ENCODE data around the gene LRP5.

Gene LRP5

GRCh38 chr11:68312117-68312779 is at the start of gene LRP5:
LRP5 (plus strand) TSS chr11:68312591; CDS start chr11:68312715, 124 bp downstream.
- DNase-seq (ENCODE audit: low spot score), result no peak

DNA sequence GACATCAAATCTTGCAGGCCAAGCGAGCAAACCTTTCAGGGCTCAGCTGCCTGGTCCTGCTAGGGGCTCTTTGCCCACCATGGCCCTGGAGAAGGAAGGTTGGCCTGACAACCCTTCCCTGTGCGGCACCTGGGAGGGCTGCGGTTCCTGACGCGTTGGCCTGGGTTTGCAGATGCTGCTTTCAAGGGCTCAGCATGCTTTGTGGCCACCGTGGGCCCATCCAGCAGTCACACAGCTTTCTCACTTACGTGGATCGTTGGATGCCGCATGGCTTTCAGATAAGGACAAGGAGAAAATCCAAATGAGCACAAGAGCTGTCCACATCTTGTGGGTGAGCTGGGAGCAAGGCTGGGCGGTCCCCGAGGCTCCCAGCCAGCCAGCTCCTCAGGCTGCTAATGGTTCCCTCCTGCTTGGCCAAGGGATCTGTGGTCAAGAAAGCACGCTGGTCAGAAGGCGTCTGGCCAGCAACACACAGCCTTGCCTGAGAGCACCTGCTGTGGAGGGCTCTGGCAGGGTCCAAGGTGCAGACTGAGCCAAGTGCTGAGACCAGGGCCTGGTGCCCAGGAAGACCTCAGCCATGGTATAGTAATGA is 48.9 kb upstream of the LRP5 start:
- DNase-seq (ENCODE audit: low spot score), result no peak

- no peak for DNase-seq (ENCODE audit: low spot score)
These were observed 48.1 kb upstream of the LRP5 start for GRCh38 chr11:68264244-68264643.

GRCh38 chr11:68264741-68265540 is 47.5 kb upstream of the LRP5 start:
- DNase-seq (ENCODE audit: low spot score), result no peak

DNA sequence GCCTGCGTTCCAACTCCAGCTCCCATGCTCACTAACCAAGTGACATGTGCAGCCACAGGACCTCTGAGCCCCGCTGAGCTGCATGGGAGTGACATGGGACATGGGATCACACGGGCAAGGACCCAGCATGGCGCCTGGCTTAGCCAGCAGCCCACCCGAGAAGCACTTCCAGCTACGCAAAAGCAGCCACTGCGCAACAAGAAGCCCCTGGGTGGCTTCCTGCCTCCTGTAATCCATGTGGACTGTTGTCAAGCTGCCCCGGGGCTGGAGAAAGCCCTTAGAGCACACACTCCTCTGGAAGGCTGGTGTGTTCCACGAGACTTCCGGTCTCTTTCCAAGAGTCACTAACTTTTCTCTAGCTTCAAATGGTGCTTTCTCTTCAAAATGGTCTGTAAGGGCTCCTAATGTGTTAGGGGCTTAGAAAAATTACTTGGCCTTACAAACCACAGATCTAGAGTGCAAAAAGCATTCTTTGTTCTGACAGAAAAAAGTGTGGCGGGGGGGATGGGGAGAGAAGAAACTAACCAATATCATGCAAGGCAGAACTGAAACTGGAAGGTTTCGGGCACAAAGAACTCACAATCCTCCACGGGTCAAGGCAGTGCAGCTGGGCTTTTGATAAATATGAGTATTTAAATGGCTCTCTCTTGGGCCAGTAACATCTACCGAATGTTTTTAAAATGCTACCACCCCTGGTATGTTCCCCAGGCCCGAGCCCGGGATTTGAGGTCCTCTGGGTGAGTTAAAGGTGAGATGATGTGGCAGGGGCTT is 46.1 kb upstream of the LRP5 start:
- no peak for DNase-seq (ENCODE audit: low spot score)

- no peak for DNase-seq (ENCODE audit: low spot score)
These were observed 45.2 kb upstream of the LRP5 start for GRCh38 chr11:68266936-68267880.

GRCh38 chr11:68267881-68268240 is 44.5 kb upstream of the LRP5 start:
- no peak for DNase-seq (ENCODE audit: low spot score)

GRCh38 chr11:68269414-68270081 is 42.8 kb upstream of the LRP5 start:
- DNase-seq (ENCODE audit: low spot score), result no peak

DNA sequence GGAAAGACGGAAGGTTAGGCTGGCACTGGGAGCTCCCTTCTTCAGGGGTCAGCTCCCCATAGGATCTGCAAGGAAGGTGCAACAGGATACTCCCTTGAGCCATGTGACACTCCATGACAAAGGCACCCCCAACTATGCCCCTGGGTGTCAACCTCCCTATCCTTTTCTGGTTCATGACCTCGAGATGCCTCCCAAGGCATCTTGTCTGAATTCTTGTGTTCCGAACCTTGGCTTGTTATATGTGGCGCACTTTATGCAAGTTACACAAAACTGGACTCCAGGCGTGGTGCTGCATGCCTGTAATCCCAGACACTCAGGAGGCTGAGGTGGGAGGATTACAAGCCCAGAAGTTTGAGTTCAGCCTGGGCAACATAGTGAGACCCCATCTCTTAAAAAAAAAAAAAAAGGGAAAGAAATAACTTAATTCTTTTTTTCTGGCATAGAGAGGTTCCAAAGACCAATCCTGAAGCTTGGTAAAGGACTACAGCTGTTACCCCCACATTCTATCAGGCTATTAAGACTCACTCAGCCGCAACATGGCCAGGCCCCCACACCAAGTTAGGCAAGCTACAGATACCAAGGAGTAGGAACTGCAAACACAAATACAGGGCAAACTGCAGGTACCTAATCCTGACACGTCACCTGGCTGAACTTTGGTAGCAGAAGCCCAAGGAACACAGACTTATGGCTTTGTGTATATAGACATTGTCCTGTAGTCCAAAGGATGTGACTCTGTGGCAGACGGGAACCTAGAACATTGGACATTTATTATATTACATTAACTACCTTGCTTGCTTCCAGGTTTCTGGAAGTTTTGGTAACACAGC is 42.0 kb upstream of the LRP5 start:
- no peak for DNase-seq (ENCODE audit: low spot score)

DNA sequence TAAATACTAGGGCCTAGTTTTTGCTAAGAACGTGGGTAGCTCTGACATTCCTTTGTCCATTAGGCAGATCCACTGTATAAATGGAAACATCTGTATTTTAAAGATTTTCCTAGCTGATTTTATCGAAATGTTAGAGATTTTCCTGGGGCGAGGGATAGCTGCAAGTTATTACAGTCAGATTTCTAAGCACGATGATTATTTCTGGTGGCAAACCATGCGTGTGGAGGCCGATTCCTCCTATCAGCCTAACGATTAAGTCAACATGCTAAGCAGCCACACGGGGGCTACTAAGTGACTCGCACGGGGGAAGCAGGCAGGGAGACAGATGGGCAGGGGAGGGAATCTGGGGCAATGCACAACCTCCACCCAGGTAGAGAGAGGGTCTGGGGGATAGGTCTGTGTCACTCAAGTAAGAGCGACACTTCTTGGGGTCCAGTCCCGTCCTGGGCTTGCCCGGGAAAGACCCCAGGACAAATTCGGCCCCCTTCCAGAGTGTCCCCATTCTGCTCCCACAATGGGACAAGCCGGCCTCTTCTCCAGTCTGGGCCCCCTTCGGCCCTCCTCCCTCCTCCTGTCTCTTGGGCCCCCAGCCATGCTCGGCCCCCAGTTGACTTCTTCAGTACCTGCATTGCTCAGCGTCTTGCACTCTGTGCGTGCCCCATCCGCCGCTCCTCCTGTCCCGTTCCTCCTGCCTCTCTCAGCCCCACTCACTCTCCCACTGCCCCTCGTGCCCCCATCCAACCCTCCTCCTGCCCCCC is 41.2 kb upstream of the LRP5 start:
- peak; percentile 63 for DNase-seq (ENCODE audit: low spot score)

DNA sequence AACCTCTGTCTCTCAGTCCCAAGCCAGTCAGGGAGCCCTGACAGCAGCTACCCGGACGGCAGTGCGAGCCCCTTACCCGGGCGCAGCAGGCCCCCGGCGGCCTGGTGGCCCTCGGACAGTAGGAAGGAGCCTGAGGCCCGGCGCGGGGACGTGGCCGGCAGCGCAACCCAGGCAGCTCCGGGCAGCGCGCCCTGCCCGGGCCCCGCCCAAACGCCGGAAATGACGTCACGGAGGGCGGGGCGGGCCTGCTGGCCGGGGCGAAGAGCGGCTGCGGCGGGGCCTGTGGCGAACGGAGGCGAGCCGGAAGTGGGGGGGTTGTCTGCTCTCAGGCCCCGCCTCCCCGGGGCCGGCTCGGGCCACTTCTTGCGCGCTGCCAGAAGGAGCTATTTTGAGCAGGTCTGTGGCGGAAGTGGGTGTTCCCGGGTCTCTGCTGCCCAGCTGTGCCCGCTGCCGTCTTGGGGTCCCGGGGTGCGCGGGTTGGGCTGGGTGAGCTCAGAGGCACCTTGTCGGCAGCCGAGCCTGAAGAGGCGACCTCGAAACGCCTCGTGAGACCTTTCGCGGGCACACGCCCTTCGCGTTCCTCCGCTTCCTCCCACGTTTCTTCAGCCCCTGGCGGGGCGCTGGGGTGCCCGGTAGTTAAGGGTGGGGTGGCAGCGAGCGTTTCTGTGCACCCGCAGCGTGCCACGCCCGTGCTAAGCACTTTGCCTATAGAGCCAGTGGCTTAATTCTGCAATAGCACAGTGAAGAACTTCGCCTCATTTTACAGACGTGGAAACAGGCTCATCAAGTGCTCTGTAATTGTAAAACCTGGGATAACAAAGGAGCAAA is 40.4 kb upstream of the LRP5 start, which contains the start of gene C11orf24:
Gene C11orf24 (minus strand): TSS at position 193 of the 828 bp plus-strand sequence. CDS start 8,206 bp downstream, outside the sequence.
- peak; percentile 95 for DNase-seq (ENCODE audit: low spot score)

DNA sequence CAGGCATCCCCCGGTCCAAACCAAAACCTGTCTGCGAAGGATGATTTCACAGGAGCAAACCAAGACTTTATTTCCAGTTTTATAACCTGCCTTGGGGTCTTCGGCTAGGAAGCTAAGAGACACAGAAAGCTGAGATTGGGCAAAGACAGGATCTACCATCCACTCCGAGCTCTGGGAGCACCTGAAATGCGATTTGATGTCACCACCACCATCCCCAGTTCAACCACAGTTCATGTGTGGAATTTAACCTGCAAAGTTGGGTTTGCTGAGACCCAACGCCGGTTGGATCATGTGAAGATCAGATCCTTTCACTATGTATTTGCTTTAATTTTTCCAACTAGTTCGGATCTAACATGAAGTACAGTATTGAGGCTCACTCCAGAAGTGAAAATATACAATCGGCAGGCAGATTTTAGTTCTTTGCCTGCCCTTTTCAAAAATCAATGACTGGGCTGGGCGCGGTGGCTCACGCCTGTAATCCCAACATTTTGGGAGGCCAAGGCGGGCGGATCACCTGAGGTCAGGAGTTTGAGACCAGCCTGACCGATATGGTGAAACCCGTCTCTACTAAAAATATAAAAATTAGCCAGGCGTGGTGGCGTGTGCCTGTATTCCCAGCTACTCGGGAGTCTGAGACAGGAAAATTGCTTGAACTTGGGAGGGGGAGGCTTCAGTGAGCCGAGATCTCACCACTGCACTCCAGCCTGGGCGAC is 39.2 kb upstream of the LRP5 start:
- DNase-seq (ENCODE audit: low spot score), result no peak

DNA sequence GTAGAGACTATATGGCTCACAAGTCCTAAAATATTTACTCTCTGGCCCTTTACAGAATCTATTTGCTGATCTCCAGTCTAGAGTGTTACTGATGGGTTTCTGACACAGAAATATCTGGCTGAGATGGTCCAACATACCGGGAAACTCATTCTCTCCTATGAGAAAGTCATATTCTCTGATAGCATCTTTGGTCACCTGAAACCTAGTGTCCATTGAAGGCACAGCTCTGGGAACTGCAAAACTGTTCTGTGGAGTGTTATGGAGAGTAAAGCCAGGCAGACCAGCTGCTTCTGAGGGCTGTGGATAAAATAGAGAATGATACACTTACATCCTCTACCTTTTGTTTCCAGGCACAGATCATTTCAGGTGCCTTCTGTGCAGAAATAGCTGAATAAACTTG is 38.1 kb upstream of the LRP5 start:
- DNase-seq (ENCODE audit: low spot score), result no peak

GRCh38 chr11:68275721-68276507 is 36.5 kb upstream of the LRP5 start:
- no peak for DNase-seq (ENCODE audit: low spot score)

DNA sequence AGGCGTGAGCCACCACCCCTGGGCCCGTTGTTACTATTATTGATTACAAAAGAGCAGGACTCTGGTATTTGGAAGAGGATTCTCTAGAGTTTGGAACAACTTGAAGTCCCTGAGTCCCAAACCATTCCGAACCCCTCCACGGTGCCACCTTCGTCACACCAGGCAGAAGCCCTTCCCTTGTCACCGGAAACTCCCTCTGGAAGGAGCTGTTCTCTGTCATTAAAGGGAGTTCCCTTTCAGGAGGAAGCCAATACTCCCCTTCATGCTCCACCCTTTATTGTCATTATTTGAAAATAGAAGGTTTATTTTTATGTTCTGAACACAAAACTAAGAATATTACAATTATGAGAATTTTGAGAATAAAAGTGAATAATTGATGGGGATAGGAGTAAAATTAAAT is 35.5 kb upstream of the LRP5 start:
- no peak for DNase-seq (ENCODE audit: low spot score)

DNA sequence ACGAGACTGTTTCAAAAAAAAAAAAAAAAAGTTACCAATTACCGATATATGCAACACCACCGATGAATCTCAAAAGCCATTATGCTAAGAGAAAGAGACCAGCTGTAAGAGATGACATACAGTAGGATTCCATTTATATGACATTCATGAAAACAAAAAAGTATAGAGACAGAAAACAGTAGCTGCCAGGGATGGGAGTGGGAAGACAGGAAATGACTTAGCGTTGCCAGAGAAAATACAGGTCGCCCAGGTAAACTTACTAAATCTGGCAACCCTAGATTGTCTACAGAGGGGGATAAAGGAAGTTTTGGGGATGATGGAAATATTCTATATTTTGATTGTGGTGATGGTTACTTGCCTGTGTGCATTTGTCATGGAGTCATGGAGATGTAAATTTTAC is 32.7 kb upstream of the LRP5 start:
- DNase-seq (ENCODE audit: low spot score), result no peak
